ENCODE results near the gene KLHL30. TPM values are rescaled to one million over a fixed set of nuclear protein-coding genes. Genes with fewer than 3 reads are reported as not detected.
A peak's percentile ranks its signal among the peaks of the same experiment; 100 is the strongest.

Gene KLHL30
- total RNA-seq, 1 experiment from 2014 or later, result 0.64 TPM

DNA sequence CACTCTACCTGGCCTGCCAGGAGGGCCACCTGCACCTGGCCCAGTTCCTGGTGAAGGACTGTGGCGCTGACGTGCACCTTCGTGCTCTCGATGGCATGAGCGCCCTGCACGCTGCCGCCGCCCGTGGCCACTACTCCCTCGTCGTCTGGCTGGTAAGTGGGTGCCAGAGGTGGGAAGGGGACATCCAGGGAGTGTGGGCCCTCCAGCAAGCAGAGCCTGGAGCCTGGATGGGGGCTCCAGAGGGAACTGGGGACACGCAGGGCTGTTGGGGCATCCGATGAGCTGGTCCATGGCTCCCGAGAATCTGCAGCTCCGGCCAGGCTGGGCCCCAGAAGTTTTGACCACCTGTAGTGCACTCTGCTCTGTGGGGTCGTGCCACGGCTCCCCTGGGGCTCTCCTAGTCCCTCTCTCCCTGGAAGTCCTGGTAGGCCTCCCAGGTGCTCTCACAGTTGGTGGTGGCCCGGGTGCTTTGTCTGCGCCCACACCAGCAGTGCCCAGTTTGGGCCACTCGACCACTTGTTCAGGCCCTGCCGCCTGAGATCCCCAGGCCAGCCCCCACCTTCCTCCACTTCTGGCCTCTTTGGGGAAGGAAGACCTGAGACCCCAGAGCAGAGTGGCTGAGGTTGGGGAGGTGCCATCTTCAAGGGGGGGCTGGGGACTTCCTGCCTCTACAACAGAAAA is 33.6 kb upstream of the KLHL30 start:
- peaks cover 35% of the 10 kb centered on the region for H3K27me3 Mint-ChIP-seq (ENCODE audit: unreplicated experiment)
- no peak for DNase-seq
- BruUV-seq (replicated peaks), result no TSS peak
- H3K9me3 Mint-ChIP-seq (ENCODE audit: low read depth, unreplicated experiment), result no peaks in the 10 kb centered on the region
- H3K27ac Mint-ChIP-seq (ENCODE audit: unreplicated experiment), result no peak overlapping the region
- no peak overlapping the region for H3K4me3 Mint-ChIP-seq (ENCODE audit: low read depth, unreplicated experiment)
- intact Hi-C loops (cut with micrococcal nuclease; ENCODE audit: unreplicated experiment), result no loop called here
- H3K36me3 Mint-ChIP-seq (ENCODE audit: insufficient read depth, unreplicated experiment), result no peaks in the 10 kb centered on the region
- CTCF ChIA-PET, result interaction anchor here (1.2 kb wide), 1 partner anchor 246 kb away, joined by 7 read pairs; no protein-coding TSS in a partner anchor
- TF ChIP-seq, protein P1, sequence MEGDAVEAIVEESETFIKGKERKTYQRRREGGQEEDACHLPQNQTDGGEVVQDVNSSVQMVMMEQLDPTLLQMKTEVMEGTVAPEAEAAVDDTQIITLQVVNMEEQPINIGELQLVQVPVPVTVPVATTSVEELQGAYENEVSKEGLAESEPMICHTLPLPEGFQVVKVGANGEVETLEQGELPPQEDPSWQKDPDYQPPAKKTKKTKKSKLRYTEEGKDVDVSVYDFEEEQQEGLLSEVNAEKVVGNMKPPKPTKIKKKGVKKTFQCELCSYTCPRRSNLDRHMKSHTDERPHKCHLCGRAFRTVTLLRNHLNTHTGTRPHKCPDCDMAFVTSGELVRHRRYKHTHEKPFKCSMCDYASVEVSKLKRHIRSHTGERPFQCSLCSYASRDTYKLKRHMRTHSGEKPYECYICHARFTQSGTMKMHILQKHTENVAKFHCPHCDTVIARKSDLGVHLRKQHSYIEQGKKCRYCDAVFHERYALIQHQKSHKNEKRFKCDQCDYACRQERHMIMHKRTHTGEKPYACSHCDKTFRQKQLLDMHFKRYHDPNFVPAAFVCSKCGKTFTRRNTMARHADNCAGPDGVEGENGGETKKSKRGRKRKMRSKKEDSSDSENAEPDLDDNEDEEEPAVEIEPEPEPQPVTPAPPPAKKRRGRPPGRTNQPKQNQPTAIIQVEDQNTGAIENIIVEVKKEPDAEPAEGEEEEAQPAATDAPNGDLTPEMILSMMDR (IDR thresholded peaks at IDR 0.05; ENCODE audit: unreplicated experiment), result no peak
- no peaks in the 10 kb centered on the region for H3K4me1 Mint-ChIP-seq (ENCODE audit: low read depth, unreplicated experiment)

DNA sequence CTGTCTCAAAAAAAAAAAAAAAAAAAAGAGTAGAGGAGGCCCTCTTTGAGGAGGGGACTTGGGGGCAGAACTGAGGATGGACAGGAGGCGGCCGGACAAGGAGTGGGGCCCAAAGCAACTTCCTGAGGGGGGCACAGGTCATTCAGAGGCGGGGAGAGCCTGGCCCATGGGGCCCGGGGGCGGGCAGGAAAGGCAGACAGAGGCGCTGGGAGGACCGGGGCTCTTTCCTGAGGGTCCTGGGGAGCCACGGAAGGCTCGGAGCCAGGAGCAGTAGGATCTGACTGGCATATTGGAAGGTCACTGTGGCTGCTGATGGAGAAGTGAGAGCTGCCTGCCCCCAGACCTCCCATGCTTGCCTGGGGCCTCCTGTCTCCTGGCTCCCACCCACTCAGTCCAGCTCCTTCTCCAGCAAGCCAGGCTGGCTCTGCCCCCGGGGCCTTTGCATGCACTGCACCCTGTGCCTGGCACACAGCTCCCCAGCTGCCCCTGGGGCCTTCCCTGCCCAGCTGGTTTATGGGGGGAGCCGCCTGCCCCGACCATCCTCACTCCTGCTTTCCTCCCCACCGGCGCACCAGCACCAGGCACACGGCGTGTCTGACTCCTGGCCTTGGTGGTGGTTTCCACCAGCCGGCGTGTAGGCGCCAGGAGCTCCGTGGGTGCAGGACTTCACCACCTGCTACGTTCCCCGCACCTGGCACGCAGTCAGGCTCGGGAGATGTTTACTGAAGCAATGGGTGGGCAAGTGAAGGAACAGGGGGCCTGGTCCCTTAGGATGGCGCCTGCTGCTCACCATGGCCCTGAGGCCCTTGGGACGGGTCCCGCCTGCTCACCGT is 32.7 kb upstream of the KLHL30 start:
- Mint-ChIP-seq H3K27ac (ENCODE audit: unreplicated experiment) (no peak overlapping the region), H3K36me3 (ENCODE audit: insufficient read depth, unreplicated experiment) (no peaks in the 10 kb centered on the region), H3K4me3 (ENCODE audit: low read depth, unreplicated experiment) (no peak overlapping the region), H3K27me3 (ENCODE audit: unreplicated experiment) (peaks cover 35% of the 10 kb centered on the region), H3K4me1 (ENCODE audit: low read depth, unreplicated experiment) (no peaks in the 10 kb centered on the region), H3K9me3 (ENCODE audit: low read depth, unreplicated experiment) (no peaks in the 10 kb centered on the region)
- CTCF ChIA-PET, result interaction anchor here (1.2 kb wide), 1 partner anchor 247 kb away, joined by 7 read pairs; no protein-coding TSS in a partner anchor
- BruUV-seq (replicated peaks), result no TSS peak
- TF ChIP-seq, protein P1 (IDR thresholded peaks at IDR 0.05; ENCODE audit: unreplicated experiment), result no peak
- DNase-seq, result no peak
- intact Hi-C loops (cut with micrococcal nuclease; ENCODE audit: unreplicated experiment), result loop anchor here (1.0 kb wide), 1 partner anchor 247 kb away; no protein-coding TSS in a partner anchor

DNA sequence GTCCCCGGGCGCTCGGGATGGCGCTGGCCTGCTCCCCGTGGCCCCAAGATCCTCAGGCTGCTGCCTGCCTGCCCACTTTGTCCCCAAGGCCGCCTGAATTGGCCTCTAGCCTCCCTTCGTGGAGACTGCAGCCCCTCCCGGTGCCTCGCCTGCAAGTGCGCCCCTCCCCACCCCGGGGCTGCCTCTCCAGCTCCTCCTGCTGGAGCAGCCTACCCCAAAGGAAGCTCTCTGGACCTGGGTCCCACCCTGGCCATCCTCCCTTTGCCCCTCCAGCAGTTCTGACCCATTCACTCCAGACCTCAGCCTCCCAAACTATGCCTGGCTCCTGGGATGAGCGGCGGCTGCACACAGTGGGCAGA is 32.1 kb upstream of the KLHL30 start:
- TF ChIP-seq, protein P1 (IDR thresholded peaks at IDR 0.05; ENCODE audit: unreplicated experiment), result no peak
- intact Hi-C loops (cut with micrococcal nuclease; ENCODE audit: unreplicated experiment), result loop anchor here (1.0 kb wide), 1 partner anchor 248 kb away; no protein-coding TSS in a partner anchor
- no peaks in the 10 kb centered on the region for H3K9me3 Mint-ChIP-seq (ENCODE audit: low read depth, unreplicated experiment)
- CTCF ChIA-PET, result no interaction called here
- no peak overlapping the region for H3K27ac Mint-ChIP-seq (ENCODE audit: unreplicated experiment)
- H3K36me3 Mint-ChIP-seq (ENCODE audit: insufficient read depth, unreplicated experiment), result no peaks in the 10 kb centered on the region
- no peak for DNase-seq
- peaks cover 35% of the 10 kb centered on the region for H3K27me3 Mint-ChIP-seq (ENCODE audit: unreplicated experiment)
- no TSS peak for BruUV-seq (replicated peaks)
- no peak overlapping the region for H3K4me3 Mint-ChIP-seq (ENCODE audit: low read depth, unreplicated experiment)
- no peaks in the 10 kb centered on the region for H3K4me1 Mint-ChIP-seq (ENCODE audit: low read depth, unreplicated experiment)

DNA sequence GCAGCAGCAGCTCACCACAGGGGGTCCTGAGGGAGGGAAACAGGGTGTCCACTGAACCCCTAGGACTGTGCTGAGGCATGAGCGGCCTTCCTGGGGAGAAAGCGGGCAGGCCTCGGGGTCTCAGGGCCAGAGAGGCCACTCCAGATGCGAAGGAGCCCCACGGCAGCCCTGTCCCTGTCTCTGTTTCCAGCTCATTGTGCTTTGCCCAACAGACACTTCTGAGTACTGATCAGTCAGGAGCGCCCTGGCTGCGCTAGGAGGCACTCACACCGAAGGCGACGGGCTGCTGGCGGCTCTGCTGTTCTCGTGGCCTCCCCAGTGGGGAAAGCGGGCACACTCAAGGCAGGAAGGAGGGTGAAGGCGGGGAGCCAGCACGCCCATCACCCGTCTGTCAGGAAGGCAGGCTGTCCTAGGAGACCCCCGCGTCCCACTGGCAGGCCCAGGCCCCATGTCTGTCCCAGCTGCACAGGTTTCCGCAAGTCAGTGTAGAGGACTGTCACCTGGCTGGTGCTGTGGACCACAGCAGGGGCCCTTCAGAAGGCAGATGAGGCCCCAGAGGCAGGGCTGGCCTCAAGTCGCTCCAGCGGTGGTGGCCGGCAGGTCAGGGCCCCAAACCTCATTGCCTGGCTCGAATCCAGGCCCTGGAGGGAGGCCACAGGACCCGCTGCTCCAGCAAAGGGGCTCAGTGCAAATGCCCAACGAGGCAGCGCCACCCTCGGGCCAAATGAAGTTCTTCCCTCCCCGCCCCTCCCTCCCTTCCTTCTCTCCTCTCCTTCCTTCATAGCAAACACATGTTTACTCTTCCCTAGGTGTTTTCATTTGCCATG is 31.6 kb upstream of the KLHL30 start:
- H3K36me3 Mint-ChIP-seq (ENCODE audit: insufficient read depth, unreplicated experiment), result no peaks in the 10 kb centered on the region
- CTCF ChIA-PET, result no interaction called here
- BruUV-seq (replicated peaks), result no TSS peak

More for the DNA sequence above, 31.6 kb upstream of the KLHL30 start:
- Mint-ChIP-seq H3K27me3 (ENCODE audit: unreplicated experiment) (peaks cover 35% of the 10 kb centered on the region), H3K4me3 (ENCODE audit: low read depth, unreplicated experiment) (no peak overlapping the region), H3K4me1 (ENCODE audit: low read depth, unreplicated experiment) (no peaks in the 10 kb centered on the region), H3K27ac (ENCODE audit: unreplicated experiment) (no peak overlapping the region), H3K9me3 (ENCODE audit: low read depth, unreplicated experiment) (no peaks in the 10 kb centered on the region)
- peak; percentile 32 for DNase-seq
- intact Hi-C loops (cut with micrococcal nuclease; ENCODE audit: unreplicated experiment), result loop anchor here (1.0 kb wide), 1 partner anchor 249 kb away; no protein-coding TSS in a partner anchor
- TF ChIP-seq, protein P1 (IDR thresholded peaks at IDR 0.05; ENCODE audit: unreplicated experiment), result peak; percentile 25
